Measurements from ENCODE around the gene TBX10.
"Not testable (repeated sequence)": the region's sequence is repeated elsewhere in the genome, so short reads cannot be mapped to it uniquely, and the experiment has no call there.

TBX10 gene

DNA sequence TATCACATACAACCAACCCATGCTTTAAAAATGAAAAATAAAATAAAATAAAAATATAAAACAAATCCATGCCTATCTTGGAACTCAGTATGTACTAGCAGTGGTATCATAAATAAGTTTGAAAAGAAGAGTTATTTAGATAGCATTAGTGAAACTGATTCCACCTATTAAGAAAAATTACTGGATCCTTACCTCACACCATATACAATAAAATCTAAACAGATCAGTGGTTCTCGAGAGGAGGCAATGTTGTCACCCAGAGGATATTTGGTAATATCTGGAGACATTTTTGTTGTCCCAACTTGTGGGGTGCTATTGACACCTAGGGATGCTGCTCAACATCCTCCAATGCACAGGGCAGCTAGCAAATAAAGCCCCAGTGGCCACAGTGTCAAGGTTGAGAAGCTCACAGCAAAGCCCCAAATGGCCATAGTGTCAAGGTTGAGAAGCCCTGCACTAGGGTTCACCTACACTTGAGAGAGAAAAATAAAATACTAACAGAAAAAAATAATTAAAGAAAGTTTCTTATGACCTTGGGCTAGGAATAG lies 42.7 kb downstream of the TBX10 start:
- no peak for DNase-seq

DNA sequence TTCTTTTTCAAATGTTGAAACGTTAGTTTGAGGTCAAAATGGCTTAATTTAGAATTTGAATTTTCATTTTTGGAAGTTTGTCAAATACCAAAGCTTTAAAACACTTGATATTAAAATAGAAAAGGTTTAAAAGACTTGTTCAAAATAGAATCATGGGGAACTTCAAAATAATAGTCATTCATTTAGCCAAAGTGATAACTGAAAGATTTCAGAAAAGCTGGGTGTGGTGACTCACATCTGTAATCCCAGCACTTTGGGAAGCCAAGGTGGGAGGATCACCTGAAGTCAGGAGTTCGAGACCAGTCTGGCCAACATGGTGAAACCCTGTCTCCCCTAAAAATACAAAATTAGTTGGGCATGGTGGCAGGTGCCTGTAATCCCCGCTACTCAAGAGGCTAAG lies 45.1 kb downstream of the TBX10 start:
- no peak for DNase-seq

GRCh38 chr11:67593565-67593905 lies 46.0 kb downstream of the TBX10 start:
- no peak for DNase-seq

DNA sequence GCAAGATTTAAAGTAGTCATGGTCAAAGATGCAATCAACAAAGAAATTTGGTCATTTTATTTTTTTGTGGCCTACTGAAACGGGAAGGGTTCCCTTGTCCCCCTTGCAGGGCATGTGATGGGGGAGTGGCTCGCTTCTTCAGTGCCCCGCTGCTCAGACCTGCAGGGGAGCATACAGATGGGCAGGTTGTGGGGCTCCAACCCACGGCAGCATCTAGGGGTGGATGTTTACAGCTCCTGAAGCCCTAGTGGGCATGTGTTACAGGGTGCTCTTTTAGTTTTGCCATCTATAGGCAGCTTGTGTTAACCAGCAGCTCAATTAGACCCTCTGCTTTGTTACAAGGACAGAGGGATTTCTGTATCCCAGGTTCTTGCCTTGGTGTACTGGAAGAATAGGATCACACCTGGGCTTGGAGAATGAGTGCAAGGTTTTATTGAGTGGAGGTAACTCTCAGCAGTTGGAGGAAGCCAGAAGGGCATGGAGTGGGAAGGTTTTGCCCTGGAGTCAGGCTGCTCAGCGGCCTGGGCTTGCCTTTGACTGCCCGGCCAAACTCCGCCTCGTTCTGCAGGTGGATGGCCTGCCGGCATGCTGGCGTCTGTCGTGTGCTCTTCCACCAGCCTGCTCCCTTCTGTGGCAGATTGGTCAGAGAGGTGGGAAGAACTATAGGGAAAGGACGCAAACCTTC lies 46.5 kb downstream of the TBX10 start:
- DNase-seq = no peak

- DNase-seq = not testable (repeated sequence)
Observed at GRCh38 chr11:67588899-67589415, 50.6 kb downstream of the TBX10 start.

DNA sequence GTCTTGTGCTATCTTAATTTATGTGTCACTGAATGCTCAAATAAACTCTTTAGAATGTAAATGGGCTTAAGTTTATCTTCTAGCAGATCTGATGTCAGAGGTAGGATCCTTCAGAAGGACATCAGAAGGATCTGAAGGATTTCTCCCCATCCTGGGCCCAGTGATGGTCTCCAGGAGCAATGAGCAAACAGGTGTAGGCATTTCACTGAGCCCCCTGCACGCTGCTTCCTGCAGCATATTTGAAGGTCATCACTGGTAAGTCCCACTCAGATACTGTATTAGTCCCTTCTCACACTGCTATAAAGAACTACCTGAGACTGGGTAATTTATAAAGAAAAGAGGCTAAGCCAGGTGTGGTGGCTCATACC lies 51.4 kb downstream of the TBX10 start:
- no peak for DNase-seq

DNA sequence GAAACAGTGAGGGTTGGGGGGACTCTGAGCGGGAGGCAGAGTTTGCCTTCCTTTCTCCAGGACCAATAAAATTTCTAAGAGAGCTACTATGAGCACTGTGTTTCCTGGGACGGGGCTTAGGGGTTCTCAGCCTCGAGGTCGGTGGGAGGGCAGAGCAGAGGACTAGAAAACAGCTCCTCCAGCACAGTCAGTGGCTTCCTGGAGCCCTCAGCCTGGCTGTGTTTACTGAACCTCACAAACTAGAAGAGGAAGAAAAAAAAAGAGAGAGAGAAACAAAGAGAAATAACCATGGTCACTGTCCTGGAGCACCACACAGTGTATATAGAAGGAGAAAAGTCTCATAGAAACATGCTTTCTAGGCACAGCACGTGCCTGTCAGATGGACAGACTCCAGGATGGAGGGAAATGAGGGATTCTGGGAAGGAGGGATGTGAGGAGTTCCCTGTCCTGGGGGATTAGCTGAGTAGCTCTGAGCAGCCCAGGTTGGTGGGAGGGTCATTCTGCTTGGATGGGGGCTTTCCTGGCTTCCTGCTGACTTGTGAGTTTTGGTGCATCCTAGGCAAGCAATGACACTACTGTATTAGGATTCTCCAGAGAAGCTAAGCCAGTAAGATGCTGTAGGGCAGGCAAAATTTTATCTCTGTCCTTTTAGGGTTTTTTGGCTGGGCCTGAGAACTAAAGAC lies 52.9 kb downstream of the TBX10 start:
- DNase-seq = no peak

DNA sequence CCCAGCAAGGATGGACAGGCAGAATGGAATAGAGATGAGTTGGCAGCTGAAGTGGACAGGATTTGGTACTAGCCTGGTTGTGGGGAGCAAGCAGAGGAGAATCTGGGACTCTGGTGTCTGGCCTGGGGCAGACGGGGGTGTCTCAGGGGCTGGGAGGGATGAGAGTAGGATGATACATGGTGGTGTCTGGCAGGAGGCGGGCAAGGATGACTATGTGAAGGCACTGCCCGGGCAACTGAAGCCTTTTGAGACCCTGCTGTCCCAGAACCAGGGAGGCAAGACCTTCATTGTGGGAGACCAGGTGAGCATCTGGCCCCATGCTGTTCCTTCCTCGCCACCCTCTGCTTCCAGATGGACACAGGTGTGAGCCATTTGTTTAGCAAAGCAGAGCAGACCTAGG lies 53.7 kb downstream of the TBX10 start:
- DNase-seq = no peak

DNA sequence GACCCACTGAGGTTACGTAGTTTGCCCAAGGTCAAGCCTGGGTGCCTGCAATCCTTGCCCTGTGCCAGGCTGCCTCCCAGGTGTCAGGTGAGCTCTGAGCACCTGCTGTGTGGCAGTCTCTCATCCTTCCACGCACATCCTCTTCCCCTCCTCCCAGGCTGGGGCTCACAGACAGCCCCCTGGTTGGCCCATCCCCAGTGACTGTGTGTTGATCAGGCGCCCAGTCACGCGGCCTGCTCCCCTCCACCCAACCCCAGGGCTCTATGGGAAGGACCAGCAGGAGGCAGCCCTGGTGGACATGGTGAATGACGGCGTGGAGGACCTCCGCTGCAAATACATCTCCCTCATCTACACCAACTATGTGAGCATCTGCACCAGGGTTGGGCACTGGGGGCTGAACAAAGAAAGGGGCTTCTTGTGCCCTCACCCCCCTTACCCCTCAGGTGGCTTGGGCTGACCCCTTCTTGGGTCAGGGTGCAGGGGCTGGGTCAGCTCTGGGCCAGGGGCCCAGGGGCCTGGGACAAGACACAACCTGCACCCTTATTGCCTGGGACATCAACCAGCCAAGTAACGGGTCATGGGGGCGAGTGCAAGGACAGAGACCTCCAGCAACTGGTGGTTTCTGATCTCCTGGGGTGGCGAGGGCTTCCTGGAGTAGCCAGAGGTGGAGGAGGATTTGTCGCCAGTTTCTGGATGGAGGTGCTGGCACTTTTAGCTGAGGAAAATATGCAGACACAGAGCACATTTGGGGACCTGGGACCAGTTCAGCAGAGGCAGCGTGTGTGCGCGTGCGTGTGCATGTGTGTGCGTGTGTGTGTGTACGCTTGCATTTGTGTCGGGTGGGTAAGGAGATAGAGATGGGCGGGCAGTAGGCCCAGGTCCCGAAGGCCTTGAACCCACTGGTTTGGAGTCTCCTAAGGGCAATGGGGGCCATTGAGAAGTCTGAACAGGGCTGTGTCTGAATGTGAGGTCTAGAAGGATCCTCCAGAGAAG lies 54.4 kb downstream of the TBX10 start:
- no peak for DNase-seq

DNA sequence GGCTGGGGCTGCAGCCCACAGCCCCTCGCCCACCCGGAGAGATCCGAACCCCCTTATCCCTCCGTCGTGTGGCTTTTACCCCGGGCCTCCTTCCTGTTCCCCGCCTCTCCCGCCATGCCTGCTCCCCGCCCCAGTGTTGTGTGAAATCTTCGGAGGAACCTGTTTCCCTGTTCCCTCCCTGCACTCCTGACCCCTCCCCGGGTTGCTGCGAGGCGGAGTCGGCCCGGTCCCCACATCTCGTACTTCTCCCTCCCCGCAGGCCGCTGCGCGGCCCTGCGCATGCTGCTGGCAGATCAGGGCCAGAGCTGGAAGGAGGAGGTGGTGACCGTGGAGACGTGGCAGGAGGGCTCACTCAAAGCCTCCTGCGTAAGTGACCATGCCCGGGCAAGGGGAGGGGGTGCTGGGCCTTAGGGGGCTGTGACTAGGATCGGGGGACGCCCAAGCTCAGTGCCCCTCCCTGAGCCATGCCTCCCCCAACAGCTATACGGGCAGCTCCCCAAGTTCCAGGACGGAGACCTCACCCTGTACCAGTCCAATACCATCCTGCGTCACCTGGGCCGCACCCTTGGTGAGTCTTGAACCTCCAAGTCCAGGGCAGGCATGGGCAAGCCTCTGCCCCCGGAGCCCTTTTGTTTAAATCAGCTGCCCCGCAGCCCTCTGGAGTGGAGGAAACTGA lies 55.2 kb downstream of the TBX10 start:
- peak; percentile 17 for DNase-seq

GRCh38 chr11:67583247-67584204 lies 56.0 kb downstream of the TBX10 start, which contains the start of gene GSTP1:
Gene GSTP1 (plus strand): TSS chr11:67583812. CDS start chr11:67583844, 32 bp downstream.
- peak; percentile 63 for DNase-seq

- DNase-seq = no peak
Observed at GRCh38 chr11:67582011-67582410, 57.6 kb downstream of the TBX10 start.

- DNase-seq = no peak
Observed at GRCh38 chr11:67581469-67581868, 58.1 kb downstream of the TBX10 start.

Data from effector CD8-positive, alpha-beta T cell (primary cell).